Panc1 (cell line): ENCODE measurements around the gene CCL2. TPM values are rescaled to one million over a fixed set of nuclear protein-coding genes. Genes with fewer than 3 reads are reported as not detected.
"Not testable (repeated sequence)": the region's sequence is repeated elsewhere in the genome, so short reads cannot be mapped to it uniquely, and the experiment has no call there.

Source experiments
- ATAC-seq: fragments of 200-7000 bp; cut with Tn5 transposase; 2 replicates; pipeline ENCODE4 v1.9.1; 2020; ENCODE audit warnings: mild to moderate bottlenecking, moderate library complexity
- BruUV-seq: library from RNA; stranded (reverse); fragments of 400-500 nt; replicated peaks from 2 replicates; lab custom pipeline; 2021; lab: Mats Ljungman, UMichigan
- CTCF ChIA-PET: fragments of 300-600 bp; sonication (Branson Sonifier 250); formaldehyde crosslinking; loops from one replicate; lab custom pipeline; 2022; ENCODE audit warnings: antibody characterized with exemption; lab: Charles Lee
- POLR2A ChIA-PET: fragments of 300-600 bp; sonication (Branson Sonifier 250); formaldehyde crosslinking; loops from one replicate; lab custom pipeline; 2022; ENCODE audit warnings: antibody characterized with exemption; lab: Charles Lee
- DNase-seq: peaks from one replicate; pipeline ENCODE4 v3.0.0-alpha.2; 2010; ENCODE audit warnings: low read depth, low spot score
- H3K27ac ChIP-seq: 2 replicates; pipeline ENCODE4 v1.5.1; 2011; ENCODE audit warnings: mild to moderate bottlenecking, low read length, inconsistent platforms
- H3K27me3 ChIP-seq: fragments of 200-500 bp; sonication (Bioruptor generic); 2 replicates; pipeline ENCODE4 v1.6.0; 2014; ENCODE audit warnings: low read length, inconsistent platforms; ENCODE audit not compliant: control insufficient read depth, insufficient read depth
- H3K36me3 ChIP-seq: fragments of 200-500 bp; sonication (Bioruptor generic); 2 replicates; pipeline ENCODE4 v1.5.1; 2014; ENCODE audit warnings: inconsistent platforms, mild to moderate bottlenecking, low read length, moderate library complexity; ENCODE audit not compliant: control insufficient read depth, insufficient read depth
- H3K4me1 ChIP-seq: 2 replicates; pipeline ENCODE4 v1.5.1; 2011; ENCODE audit warnings: inconsistent platforms, mild to moderate bottlenecking, low read length, moderate library complexity; ENCODE audit not compliant: control insufficient read depth, insufficient read depth
- H3K4me3 ChIP-seq, 2 experiments: 2 replicates each; pipeline ENCODE4 v1.5.1; 2011 to 2012; ENCODE audit warnings: low read depth in 2 of 2, low read length in 2 of 2, mild to moderate bottlenecking in 2 of 2, inconsistent platforms in 1 of 2, moderate library complexity in 1 of 2
- H3K9me3 ChIP-seq: fragments of 200-500 bp; sonication (Bioruptor generic); 2 replicates; pipeline ENCODE4 v1.5.1; 2014; ENCODE audit warnings: low read depth, mild to moderate bottlenecking, inconsistent platforms, low read length, moderate library complexity; ENCODE audit not compliant: control insufficient read depth, insufficient read depth
- CTCF ChIP-seq: fragments of 450-650 bp; IDR thresholded peaks from 2 replicates; pipeline ENCODE4 v1.5.1; 2017; ENCODE audit warnings: mild to moderate bottlenecking
- POLR2AphosphoS5 ChIP-seq: IDR thresholded peaks from 2 replicates; pipeline ENCODE4 v1.6.1; 2012; ENCODE audit warnings: mild to moderate bottlenecking, low read depth, low read length, moderate library complexity
- REST ChIP-seq, 2 experiments: IDR thresholded peaks; 2 replicates each; pipeline ENCODE4 v1.6.1; 2011 to 2012; ENCODE audit warnings: low read depth in 2 of 2, control low read depth in 1 of 2, low read length in 1 of 2, mild to moderate bottlenecking in 1 of 2, moderate library complexity in 1 of 2; ENCODE audit not compliant: insufficient read depth in 1 of 2
- SIN3A ChIP-seq: IDR thresholded peaks from 2 replicates; pipeline ENCODE4 v1.6.1; 2012; ENCODE audit warnings: low read depth, mild to moderate bottlenecking, low read length, moderate library complexity, borderline replicate concordance; ENCODE audit not compliant: insufficient read depth
- TCF7L2 ChIP-seq: IDR thresholded peaks from 2 replicates; pipeline ENCODE4 v1.6.1; 2011; ENCODE audit warnings: mild to moderate bottlenecking, low read depth, low read length, inconsistent platforms
- in situ Hi-C: cut with HindIII; loops from 2 replicates; pipeline ENCODE4 v1.10.0; 2016; ENCODE audit warnings: low sequenced_read_pairs, low pct_unique_long_range_greater_than_20kb
- intact Hi-C: fragments of 100-400 bp; cut with micrococcal nuclease; formaldehyde crosslinking; loops from one replicate; pipeline ENCODE4 v1.10.0; 2022; ENCODE audit not compliant: unreplicated experiment
- total RNA-seq: library from RNA; stranded (reverse); gene quantifications from one replicate; pipeline ENCODE4 v1.2.1, GENCODE V29; 2021; ENCODE audit not compliant: unreplicated experiment

Gene CCL2
- total RNA-seq, 1 experiment from 2014 or later: 513 TPM

GRCh38 chr17:34226744-34227034, 28.4 kb upstream of the CCL2 start:
- intact Hi-C loops (no loop called here), in situ Hi-C loops (no loop called here)
- no TSS peak for BruUV-seq
- DNase-seq (no peak), ATAC-seq (no peak)
- Histone ChIP-seq H3K4me1 (no peaks in the 10 kb centered on the region), H3K36me3 (no peaks in the 10 kb centered on the region), H3K9me3 (no peaks in the 10 kb centered on the region), H3K27me3 (no peaks in the 10 kb centered on the region), H3K4me3 (no peak overlapping the region), H3K27ac (no peak overlapping the region)
- ChIA-PET POLR2A (no interaction called here), CTCF (interaction anchor here (0.5 kb wide), 1 partner anchor 48 kb away, joined by 5 read pairs; no protein-coding TSS in a partner anchor)
- TF ChIP-seq REST (IDR thresholded peaks at IDR 0.05; ENCODE audit: insufficient read depth in 1 of 2, low read depth in 2 of 2, low read length in 1 of 2): no peak
- TF ChIP-seq SIN3A: no peak
- no peak for TF ChIP-seq CTCF
- TF ChIP-seq TCF7L2: no peak
- no peak for TF ChIP-seq POLR2AphosphoS5

- POLR2A ChIA-PET, CTCF ChIA-PET, ATAC-seq: not testable (repeated sequence)
Observed at GRCh38 chr17:34227293-34227692, 27.8 kb upstream of the CCL2 start.

GRCh38 chr17:34227707-34228106, 27.4 kb upstream of the CCL2 start:
- in situ Hi-C loops: no loop called here
- H3K27me3 ChIP-seq: no peaks in the 10 kb centered on the region
- ChIA-PET CTCF (no interaction called here), POLR2A (no interaction called here)
- peak overlapping the region; percentile 2; the same call in 1 of the 2 replicates for H3K27ac ChIP-seq
- no peak overlapping the region for H3K4me3 ChIP-seq
- H3K9me3 ChIP-seq: no peaks in the 10 kb centered on the region
- no TSS peak for BruUV-seq
- DNase-seq: no peak
- H3K4me1 ChIP-seq: no peaks in the 10 kb centered on the region
- intact Hi-C loops: no loop called here
- H3K36me3 ChIP-seq: no peaks in the 10 kb centered on the region
- ATAC-seq: no peak
- TF ChIP-seq CTCF: no peak
- TF ChIP-seq SIN3A: no peak
- no peak for TF ChIP-seq REST (IDR thresholded peaks at IDR 0.05; ENCODE audit: insufficient read depth in 1 of 2, low read depth in 2 of 2, low read length in 1 of 2)
- TF ChIP-seq POLR2AphosphoS5: no peak
- TF ChIP-seq TCF7L2: no peak

More at GRCh38 chr17:34227293-34227692, 27.8 kb upstream of the CCL2 start:
- in situ Hi-C loops, H3K27ac ChIP-seq, H3K4me3 ChIP-seq, BruUV-seq, DNase-seq, H3K9me3 ChIP-seq, intact Hi-C loops, H3K36me3 ChIP-seq, H3K4me1 ChIP-seq, H3K27me3 ChIP-seq: not testable (repeated sequence)
